Parathyroid adenoma (tissue), 2 donors: ENCODE data around the gene GFPT2.

ENCODE experiments used
- H2AFZ ChIP-seq: fragments of 300-600 bp; sonication (generic); one replicate; pipeline ENCODE4 v1.7.0; 2017; ENCODE audit warnings: antibody characterized with exemption, mild to moderate bottlenecking
- H3K27ac ChIP-seq: fragments of 300-600 bp; sonication (generic); one replicate; pipeline ENCODE4 v1.7.0; 2017
- H3K27me3 ChIP-seq: fragments of 300-600 bp; sonication (generic); one replicate; pipeline ENCODE4 v1.7.0; 2017; ENCODE audit warnings: low read length; ENCODE audit not compliant: control insufficient read depth, insufficient read depth
- H3K36me3 ChIP-seq: fragments of 300-600 bp; sonication (generic); one replicate; pipeline ENCODE4 v1.7.0; 2017; ENCODE audit warnings: low read length; ENCODE audit not compliant: control insufficient read depth, insufficient read depth
- H3K4me1 ChIP-seq: fragments of 300-600 bp; sonication (generic); one replicate; pipeline ENCODE4 v1.7.0; 2017; ENCODE audit warnings: control low read depth
- H3K4me2 ChIP-seq: fragments of 300-600 bp; sonication (generic); one replicate; pipeline ENCODE4 v1.7.0; 2017; ENCODE audit warnings: low read length
- H3K4me3 ChIP-seq: fragments of 300-600 bp; sonication (generic); one replicate; pipeline ENCODE4 v1.7.0; 2017; ENCODE audit warnings: low read depth, low read length
- H3K79me2 ChIP-seq: fragments of 300-600 bp; sonication (generic); one replicate; pipeline ENCODE4 v1.7.0; 2017; ENCODE audit warnings: control low read depth
- H3K9ac ChIP-seq: fragments of 300-600 bp; sonication (generic); one replicate; pipeline ENCODE4 v1.7.0; 2017; ENCODE audit warnings: mild to moderate bottlenecking
- H3K9me3 ChIP-seq: fragments of 300-600 bp; sonication (generic); one replicate; pipeline ENCODE4 v1.7.0; 2017; ENCODE audit warnings: low read length; ENCODE audit not compliant: control insufficient read depth
- CTCF ChIP-seq: fragments of 300-600 bp; sonication (generic); IDR thresholded peaks from one replicate; pipeline ENCODE4 v1.7.0; 2017; ENCODE audit warnings: antibody characterized with exemption, mild to moderate bottlenecking
- donor health status: primary hyperparathyroidism.

GFPT2 gene

GRCh38 chr5:180350296-180350695 lies 2.8 kb downstream of the GFPT2 start:
- H3K4me2 ChIP-seq = no peak overlapping the region
- H3K27ac ChIP-seq = no peak overlapping the region
- H2AFZ ChIP-seq = no peak overlapping the region
- no peak overlapping the region for H3K9ac ChIP-seq
- no peaks in the 10 kb centered on the region for H3K36me3 ChIP-seq
- no peak overlapping the region for H3K4me3 ChIP-seq
- no peaks in the 10 kb centered on the region for H3K79me2 ChIP-seq
- no peaks in the 10 kb centered on the region for H3K9me3 ChIP-seq
- H3K4me1 ChIP-seq = no peaks in the 10 kb centered on the region
- no peaks in the 10 kb centered on the region for H3K27me3 ChIP-seq
- TF ChIP-seq CTCF = no peak

- no peaks in the 10 kb centered on the region for H3K27me3 ChIP-seq
Measured at GRCh38 chr5:180349391-180349790, 3.7 kb downstream of the GFPT2 start.

GRCh38 chr5:180348336-180348735 lies 4.8 kb downstream of the GFPT2 start:
- Histone ChIP-seq H3K27ac (no peak overlapping the region), H3K79me2 (no peaks in the 10 kb centered on the region), H2AFZ (no peak overlapping the region), H3K36me3 (no peaks in the 10 kb centered on the region), H3K27me3 (no peaks in the 10 kb centered on the region), H3K9me3 (no peaks in the 10 kb centered on the region), H3K9ac (no peak overlapping the region), H3K4me2 (no peak overlapping the region), H3K4me1 (no peaks in the 10 kb centered on the region), H3K4me3 (no peak overlapping the region)
- TF ChIP-seq CTCF = no peak

More at GRCh38 chr5:180349391-180349790, 3.7 kb downstream of the GFPT2 start:
- Histone ChIP-seq H2AFZ (no peak overlapping the region), H3K4me2 (no peak overlapping the region), H3K4me3 (no peak overlapping the region), H3K9ac (no peak overlapping the region), H3K9me3 (no peaks in the 10 kb centered on the region), H3K36me3 (no peaks in the 10 kb centered on the region), H3K79me2 (no peaks in the 10 kb centered on the region), H3K27ac (no peak overlapping the region), H3K4me1 (no peaks in the 10 kb centered on the region)
- no peak for TF ChIP-seq CTCF

- no peaks in the 10 kb centered on the region for H3K27me3 ChIP-seq
- H3K4me3 ChIP-seq = no peak overlapping the region
- no peak overlapping the region for H3K27ac ChIP-seq
- TF ChIP-seq CTCF = no peak
- no peaks in the 10 kb centered on the region for H3K4me1 ChIP-seq
- no peak overlapping the region for H3K4me2 ChIP-seq
- no peaks in the 10 kb centered on the region for H3K9me3 ChIP-seq
- no peak overlapping the region for H3K9ac ChIP-seq
- no peaks in the 10 kb centered on the region for H3K79me2 ChIP-seq
- H2AFZ ChIP-seq = no peak overlapping the region
- no peaks in the 10 kb centered on the region for H3K36me3 ChIP-seq
Measured at GRCh38 chr5:180347702-180348101, 5.4 kb downstream of the GFPT2 start.

- Histone ChIP-seq H3K27ac (no peak overlapping the region), H3K27me3 (no peaks in the 10 kb centered on the region), H2AFZ (no peak overlapping the region), H3K9me3 (no peaks in the 10 kb centered on the region), H3K4me2 (no peak overlapping the region), H3K9ac (no peak overlapping the region), H3K4me1 (no peaks in the 10 kb centered on the region), H3K4me3 (no peak overlapping the region), H3K36me3 (no peaks in the 10 kb centered on the region), H3K79me2 (no peaks in the 10 kb centered on the region)
- no peak for TF ChIP-seq CTCF
Measured at GRCh38 chr5:180346358-180346757, 6.8 kb downstream of the GFPT2 start.
